Brain pericyte (primary cell): Measurements from ENCODE around the gene CAPN12.

Experiments used
- DNase-seq: peaks from one replicate; pipeline ENCODE4 v3.0.0-alpha.2; 2012; ENCODE audit warnings: low read depth, low spot score

Gene CAPN12

GRCh38 chr19:38710928-38711725 lies 33.1 kb downstream of the CAPN12 start:
- no peak for DNase-seq

- no peak for DNase-seq
These were observed 33.9 kb downstream of the CAPN12 start for GRCh38 chr19:38710416-38710702.

GRCh38 chr19:38709671-38710415 lies 34.4 kb downstream of the CAPN12 start:
- DNase-seq, result no peak

GRCh38 chr19:38709119-38709518 lies 35.2 kb downstream of the CAPN12 start:
- no peak for DNase-seq

GRCh38 chr19:38708413-38709024 lies 35.8 kb downstream of the CAPN12 start:
- DNase-seq, result no peak

- DNase-seq, result no peak
These were observed 36.7 kb downstream of the CAPN12 start for GRCh38 chr19:38707512-38708114.

GRCh38 chr19:38706792-38707511 lies 37.3 kb downstream of the CAPN12 start:
- no peak for DNase-seq

GRCh38 chr19:38705197-38706019 lies 38.9 kb downstream of the CAPN12 start:
- DNase-seq, result no peak

GRCh38 chr19:38704488-38705026 lies 39.7 kb downstream of the CAPN12 start:
- DNase-seq, result no peak

- DNase-seq, result no peak
These were observed 40.8 kb downstream of the CAPN12 start for GRCh38 chr19:38703509-38703908.

- no peak for DNase-seq
These were observed 42.0 kb downstream of the CAPN12 start for GRCh38 chr19:38702278-38702677.

- no peak for DNase-seq
These were observed 42.7 kb downstream of the CAPN12 start for GRCh38 chr19:38701455-38702063.

- no peak for DNase-seq
These were observed 43.3 kb downstream of the CAPN12 start for GRCh38 chr19:38700902-38701454.

GRCh38 chr19:38700350-38700901 lies 43.8 kb downstream of the CAPN12 start:
- no peak for DNase-seq

- no peak for DNase-seq
These were observed 44.5 kb downstream of the CAPN12 start for GRCh38 chr19:38699647-38700349.

GRCh38 chr19:38699027-38699346 lies 45.3 kb downstream of the CAPN12 start:
- DNase-seq, result no peak

GRCh38 chr19:38698225-38699026 lies 45.8 kb downstream of the CAPN12 start:
- no peak for DNase-seq

GRCh38 chr19:38697641-38698071 lies 46.6 kb downstream of the CAPN12 start:
- DNase-seq, result no peak
